ENCODE results near the gene HMGXB3. TPM values are rescaled to one million over a fixed set of nuclear protein-coding genes. Genes with fewer than 3 reads are reported as not detected.

The HMGXB3 gene
- polyA plus RNA-seq, 1 donor from 2014 or later: 66.6 TPM

DNA sequence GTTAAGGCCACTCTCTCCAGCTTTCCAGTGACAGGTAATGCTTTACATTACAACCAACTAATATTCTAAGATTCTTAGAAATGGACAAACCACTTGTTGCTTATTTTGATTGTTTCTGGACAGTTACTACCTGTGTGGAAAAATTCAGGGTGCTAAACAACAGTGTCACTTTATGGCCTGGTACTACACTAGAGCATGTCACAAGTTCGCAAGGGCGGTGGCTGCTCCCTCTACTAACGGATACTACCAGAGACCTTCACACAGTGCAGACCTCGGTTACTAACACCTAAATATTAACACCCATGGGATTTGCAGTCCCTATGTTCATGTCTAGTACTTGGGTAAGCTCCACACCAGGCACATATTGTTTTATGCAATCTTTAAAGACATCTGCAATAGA lies 13.4 kb downstream of the HMGXB3 start:
- no peaks in the 10 kb centered on the region for H3K27me3 ChIP-seq (ENCODE audit: insufficient read depth, low read depth, low read length)
- H2AFZ ChIP-seq (ENCODE audit: low read depth, low read length): no peak overlapping the region
- no peak overlapping the region for H3K4me2 ChIP-seq (ENCODE audit: low read length)
- H3K27ac ChIP-seq (ENCODE audit: low read length): no peak overlapping the region
- TF ChIP-seq, protein P1, sequence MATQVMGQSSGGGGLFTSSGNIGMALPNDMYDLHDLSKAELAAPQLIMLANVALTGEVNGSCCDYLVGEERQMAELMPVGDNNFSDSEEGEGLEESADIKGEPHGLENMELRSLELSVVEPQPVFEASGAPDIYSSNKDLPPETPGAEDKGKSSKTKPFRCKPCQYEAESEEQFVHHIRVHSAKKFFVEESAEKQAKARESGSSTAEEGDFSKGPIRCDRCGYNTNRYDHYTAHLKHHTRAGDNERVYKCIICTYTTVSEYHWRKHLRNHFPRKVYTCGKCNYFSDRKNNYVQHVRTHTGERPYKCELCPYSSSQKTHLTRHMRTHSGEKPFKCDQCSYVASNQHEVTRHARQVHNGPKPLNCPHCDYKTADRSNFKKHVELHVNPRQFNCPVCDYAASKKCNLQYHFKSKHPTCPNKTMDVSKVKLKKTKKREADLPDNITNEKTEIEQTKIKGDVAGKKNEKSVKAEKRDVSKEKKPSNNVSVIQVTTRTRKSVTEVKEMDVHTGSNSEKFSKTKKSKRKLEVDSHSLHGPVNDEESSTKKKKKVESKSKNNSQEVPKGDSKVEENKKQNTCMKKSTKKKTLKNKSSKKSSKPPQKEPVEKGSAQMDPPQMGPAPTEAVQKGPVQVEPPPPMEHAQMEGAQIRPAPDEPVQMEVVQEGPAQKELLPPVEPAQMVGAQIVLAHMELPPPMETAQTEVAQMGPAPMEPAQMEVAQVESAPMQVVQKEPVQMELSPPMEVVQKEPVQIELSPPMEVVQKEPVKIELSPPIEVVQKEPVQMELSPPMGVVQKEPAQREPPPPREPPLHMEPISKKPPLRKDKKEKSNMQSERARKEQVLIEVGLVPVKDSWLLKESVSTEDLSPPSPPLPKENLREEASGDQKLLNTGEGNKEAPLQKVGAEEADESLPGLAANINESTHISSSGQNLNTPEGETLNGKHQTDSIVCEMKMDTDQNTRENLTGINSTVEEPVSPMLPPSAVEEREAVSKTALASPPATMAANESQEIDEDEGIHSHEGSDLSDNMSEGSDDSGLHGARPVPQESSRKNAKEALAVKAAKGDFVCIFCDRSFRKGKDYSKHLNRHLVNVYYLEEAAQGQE (IDR thresholded peaks at IDR 0.05; ENCODE audit: borderline replicate concordance): no peak
- TF ChIP-seq EP300 (conservative IDR thresholded peaks at IDR 0.05; ENCODE audit: poor library complexity, severe bottlenecking) (no peak), TAF1 (IDR thresholded peaks at IDR 0.05; ENCODE audit: low read depth) (no peak)
- TF ChIP-seq, protein P2, sequence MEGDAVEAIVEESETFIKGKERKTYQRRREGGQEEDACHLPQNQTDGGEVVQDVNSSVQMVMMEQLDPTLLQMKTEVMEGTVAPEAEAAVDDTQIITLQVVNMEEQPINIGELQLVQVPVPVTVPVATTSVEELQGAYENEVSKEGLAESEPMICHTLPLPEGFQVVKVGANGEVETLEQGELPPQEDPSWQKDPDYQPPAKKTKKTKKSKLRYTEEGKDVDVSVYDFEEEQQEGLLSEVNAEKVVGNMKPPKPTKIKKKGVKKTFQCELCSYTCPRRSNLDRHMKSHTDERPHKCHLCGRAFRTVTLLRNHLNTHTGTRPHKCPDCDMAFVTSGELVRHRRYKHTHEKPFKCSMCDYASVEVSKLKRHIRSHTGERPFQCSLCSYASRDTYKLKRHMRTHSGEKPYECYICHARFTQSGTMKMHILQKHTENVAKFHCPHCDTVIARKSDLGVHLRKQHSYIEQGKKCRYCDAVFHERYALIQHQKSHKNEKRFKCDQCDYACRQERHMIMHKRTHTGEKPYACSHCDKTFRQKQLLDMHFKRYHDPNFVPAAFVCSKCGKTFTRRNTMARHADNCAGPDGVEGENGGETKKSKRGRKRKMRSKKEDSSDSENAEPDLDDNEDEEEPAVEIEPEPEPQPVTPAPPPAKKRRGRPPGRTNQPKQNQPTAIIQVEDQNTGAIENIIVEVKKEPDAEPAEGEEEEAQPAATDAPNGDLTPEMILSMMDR (IDR thresholded peaks at IDR 0.05; ENCODE audit: poor library complexity, severe bottlenecking): no peak
- H4K20me1 ChIP-seq (ENCODE audit: insufficient read depth): no peaks in the 10 kb centered on the region
- peaks cover 11% of the 10 kb centered on the region for H3K9me3 ChIP-seq (ENCODE audit: low read length)
- H3F3A ChIP-seq (ENCODE audit: insufficient read depth, low read length, poor library complexity, severe bottlenecking): no peaks in the 10 kb centered on the region
- H3K9me2 ChIP-seq (ENCODE audit: insufficient read depth, low read length): no peaks in the 10 kb centered on the region
- peaks cover 4% of the 10 kb centered on the region for H3K79me2 ChIP-seq (replicated peaks; ENCODE audit: insufficient read depth, low read length)
- H3K4me3 ChIP-seq (ENCODE audit: low read length): no peak overlapping the region
- peaks cover 38% of the 10 kb centered on the region for H3K36me3 ChIP-seq (ENCODE audit: insufficient read depth, low read length)
- no peak overlapping the region for H3K9ac ChIP-seq (ENCODE audit: low read length)

DNA sequence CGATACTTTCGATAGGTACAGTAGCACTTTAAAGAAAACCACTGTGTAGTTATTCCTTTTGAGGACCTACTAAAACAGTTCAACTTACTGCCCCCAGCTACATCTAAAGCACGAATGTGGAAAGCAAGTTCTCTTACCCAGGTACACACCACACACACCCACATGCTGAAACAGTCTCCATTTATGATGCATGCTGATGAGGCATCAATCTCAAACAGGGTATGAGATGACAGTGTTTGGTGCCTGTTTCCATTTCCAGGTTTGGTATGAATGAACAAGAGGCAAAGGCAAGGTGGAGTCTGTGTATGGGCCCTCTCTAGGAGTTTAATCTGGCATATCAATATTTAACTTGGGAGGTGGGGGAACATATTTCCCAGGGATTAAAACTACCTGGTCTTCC lies 13.9 kb downstream of the HMGXB3 start:
- Histone ChIP-seq H3K4me2 (ENCODE audit: low read length) (no peak overlapping the region), H3F3A (ENCODE audit: insufficient read depth, low read length, poor library complexity, severe bottlenecking) (no peaks in the 10 kb centered on the region), H2AFZ (ENCODE audit: low read depth, low read length) (no peak overlapping the region), H3K9me2 (ENCODE audit: insufficient read depth, low read length) (no peaks in the 10 kb centered on the region), H3K9ac (ENCODE audit: low read length) (no peak overlapping the region), H4K20me1 (ENCODE audit: insufficient read depth) (no peaks in the 10 kb centered on the region), H3K4me3 (ENCODE audit: low read length) (no peak overlapping the region), H3K79me2 (replicated peaks; ENCODE audit: insufficient read depth, low read length) (peaks cover 4% of the 10 kb centered on the region), H3K9me3 (ENCODE audit: low read length) (peaks cover 11% of the 10 kb centered on the region), H3K27me3 (ENCODE audit: insufficient read depth, low read depth, low read length) (no peaks in the 10 kb centered on the region), H3K27ac (ENCODE audit: low read length) (no peak overlapping the region), H3K36me3 (ENCODE audit: insufficient read depth, low read length) (peaks cover 36% of the 10 kb centered on the region)
- TF ChIP-seq, protein P1 (IDR thresholded peaks at IDR 0.05; ENCODE audit: borderline replicate concordance): no peak
- TF ChIP-seq TAF1 (IDR thresholded peaks at IDR 0.05; ENCODE audit: low read depth): no peak
- TF ChIP-seq, protein P2 (IDR thresholded peaks at IDR 0.05; ENCODE audit: poor library complexity, severe bottlenecking): no peak
- TF ChIP-seq SMC3 (conservative IDR thresholded peaks at IDR 0.05; ENCODE audit: poor library complexity): no peak
- no peak for TF ChIP-seq EZH2 (IDR thresholded peaks at IDR 0.05; ENCODE audit: borderline replicate concordance, insufficient read depth, low read length, poor library complexity, severe bottlenecking)
- TF ChIP-seq MXI1 (conservative IDR thresholded peaks at IDR 0.05; ENCODE audit: poor library complexity, severe bottlenecking): no peak
- TF ChIP-seq POLR2AphosphoS5 (IDR thresholded peaks at IDR 0.05): no peak
- TF ChIP-seq RAD21 (conservative IDR thresholded peaks at IDR 0.05): no peak
- no peak for TF ChIP-seq EP300 (conservative IDR thresholded peaks at IDR 0.05; ENCODE audit: poor library complexity, severe bottlenecking)
